HG03521 (cell line): ENCODE results near the gene MKKS.
A peak's percentile ranks its signal among the peaks of the same experiment; 100 is the strongest.

Source experiments
- ATAC-seq: cut with Tn5 transposase; IDR thresholded peaks from one replicate; pipeline ENCODE4 v1.9.1; 2021; ENCODE audit warnings: mild to moderate bottlenecking, moderate library complexity; ENCODE audit not compliant: unreplicated experiment

MKKS gene

GRCh38 chr20:10370091-10370887 is 63.7 kb downstream of the MKKS start:
- ATAC-seq = no peak

GRCh38 chr20:10369723-10370090 is 64.3 kb downstream of the MKKS start:
- no peak for ATAC-seq

- ATAC-seq = no peak
Measured at GRCh38 chr20:10368702-10369041, 65.3 kb downstream of the MKKS start.

- no peak for ATAC-seq
Measured at GRCh38 chr20:10367943-10368701, 65.9 kb downstream of the MKKS start.

GRCh38 chr20:10367693-10367942 is 66.4 kb downstream of the MKKS start:
- ATAC-seq = no peak

- ATAC-seq = no peak
Measured at GRCh38 chr20:10366898-10367692, 66.9 kb downstream of the MKKS start.

- ATAC-seq = peak; percentile 41
Measured at GRCh38 chr20:10362674-10363073, 71.3 kb downstream of the MKKS start.

GRCh38 chr20:10360878-10361277 is 73.1 kb downstream of the MKKS start:
- ATAC-seq = no peak

- ATAC-seq = no peak
Measured at GRCh38 chr20:10359621-10360040, 74.4 kb downstream of the MKKS start.

GRCh38 chr20:10357974-10358373 is 76.0 kb downstream of the MKKS start:
- no peak for ATAC-seq

- ATAC-seq = no peak
Measured at GRCh38 chr20:10357061-10357708, 76.8 kb downstream of the MKKS start.

- ATAC-seq = no peak
Measured at GRCh38 chr20:10356628-10357027, 77.4 kb downstream of the MKKS start.

GRCh38 chr20:10352934-10353824 is 80.8 kb downstream of the MKKS start:
- no peak for ATAC-seq
